Uterus (tissue), 2 donors: ENCODE measurements around the gene CASP10.

Source experiments
- POLR2A ChIP-seq, 2 donors: fragments of 450-650 bp; IDR thresholded peaks; one replicate each; pipeline ENCODE4 v1.6.1; 2016; ENCODE audit warnings: antibody characterized with exemption in 2 of 2, mild to moderate bottlenecking in 1 of 2, moderate library complexity in 1 of 2
- TF ChIP-seq, protein P1 (sequence below), 4 experiments: fragments of 200-600 bp in 2 of 4; fragments of 450-650 bp in 2 of 4; sonication (generic) in 2 of 4; IDR thresholded peaks; one replicate each; pipeline ENCODE4 v1.5.1; 2016 to 2019; ENCODE audit warnings: antibody characterized with exemption in 4 of 4, mild to moderate bottlenecking in 2 of 4, moderate library complexity in 1 of 4

DNA sequence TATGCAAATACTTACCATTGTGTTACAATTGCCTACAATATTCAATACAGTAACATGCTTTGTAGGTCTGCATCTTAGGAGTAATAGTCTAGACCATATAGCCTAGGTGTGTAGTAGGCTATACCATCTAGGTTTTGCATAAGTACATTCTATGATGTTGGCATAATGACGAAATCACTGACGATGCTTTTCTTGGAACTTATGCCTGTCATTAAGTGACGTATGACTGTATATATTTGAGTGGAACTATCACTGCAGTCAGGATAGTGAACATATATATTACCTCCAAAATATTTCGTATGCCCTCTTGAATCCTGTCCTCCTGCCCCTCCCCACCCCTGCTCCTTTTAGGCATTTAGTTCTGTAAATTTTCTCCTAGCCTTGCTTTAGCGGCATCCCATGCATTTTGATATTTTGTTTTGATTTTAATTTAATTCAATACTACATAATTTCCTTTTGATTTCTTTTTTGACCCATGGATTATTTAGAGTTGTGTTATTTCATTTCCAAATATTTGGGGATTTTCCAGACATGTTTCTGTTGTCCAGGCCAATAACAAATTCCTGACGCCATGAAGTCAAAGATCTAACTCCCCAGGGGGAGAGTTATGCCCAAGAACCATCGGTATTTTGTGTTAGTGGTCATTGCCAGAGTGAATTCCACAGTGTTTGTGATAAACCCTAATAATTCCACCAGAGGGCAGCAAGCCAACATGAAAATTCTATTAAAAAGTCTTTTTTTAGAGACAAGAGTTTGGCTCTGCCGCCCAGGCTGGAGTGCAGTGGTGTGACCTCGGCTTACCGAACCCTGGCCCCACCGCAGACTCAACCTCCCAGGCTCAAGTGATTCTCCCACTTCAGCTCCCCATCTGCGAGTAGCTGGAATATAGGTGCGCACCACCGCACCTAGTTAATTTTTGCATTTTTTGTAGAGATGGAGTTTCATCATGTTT is 53.2 kb downstream of the CASP10 start:
- TF ChIP-seq, protein P1, sequence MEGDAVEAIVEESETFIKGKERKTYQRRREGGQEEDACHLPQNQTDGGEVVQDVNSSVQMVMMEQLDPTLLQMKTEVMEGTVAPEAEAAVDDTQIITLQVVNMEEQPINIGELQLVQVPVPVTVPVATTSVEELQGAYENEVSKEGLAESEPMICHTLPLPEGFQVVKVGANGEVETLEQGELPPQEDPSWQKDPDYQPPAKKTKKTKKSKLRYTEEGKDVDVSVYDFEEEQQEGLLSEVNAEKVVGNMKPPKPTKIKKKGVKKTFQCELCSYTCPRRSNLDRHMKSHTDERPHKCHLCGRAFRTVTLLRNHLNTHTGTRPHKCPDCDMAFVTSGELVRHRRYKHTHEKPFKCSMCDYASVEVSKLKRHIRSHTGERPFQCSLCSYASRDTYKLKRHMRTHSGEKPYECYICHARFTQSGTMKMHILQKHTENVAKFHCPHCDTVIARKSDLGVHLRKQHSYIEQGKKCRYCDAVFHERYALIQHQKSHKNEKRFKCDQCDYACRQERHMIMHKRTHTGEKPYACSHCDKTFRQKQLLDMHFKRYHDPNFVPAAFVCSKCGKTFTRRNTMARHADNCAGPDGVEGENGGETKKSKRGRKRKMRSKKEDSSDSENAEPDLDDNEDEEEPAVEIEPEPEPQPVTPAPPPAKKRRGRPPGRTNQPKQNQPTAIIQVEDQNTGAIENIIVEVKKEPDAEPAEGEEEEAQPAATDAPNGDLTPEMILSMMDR (IDR thresholded peaks at IDR 0.05): peak; percentile 49 to 68 (median 62)
- TF ChIP-seq POLR2A (IDR thresholded peaks at IDR 0.05): no peak
